ENCODE results near the gene GSTA5.

DNA sequence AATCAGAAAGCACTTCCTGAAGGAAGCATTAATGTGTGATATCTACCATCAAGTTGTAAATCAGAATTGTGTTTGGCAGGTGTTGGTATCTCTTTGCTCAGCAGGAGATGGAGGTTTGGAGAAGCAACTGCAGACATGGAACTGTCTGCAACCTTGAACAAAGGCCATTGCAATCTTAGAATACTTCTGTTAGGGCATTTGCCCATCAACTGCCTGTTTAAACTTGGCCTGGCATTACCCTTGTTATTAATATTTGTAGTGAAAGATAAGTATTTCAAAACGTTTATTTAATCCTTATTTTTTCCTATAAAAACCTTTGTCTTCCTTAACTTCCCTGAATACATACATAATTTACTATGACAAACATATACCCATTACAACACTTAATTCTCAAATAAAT is 14.1 kb downstream of the GSTA5 start:
- TF ChIP-seq POLR2A (IDR thresholded peaks at IDR 0.05) = no peak
- TF ChIP-seq, protein P1, sequence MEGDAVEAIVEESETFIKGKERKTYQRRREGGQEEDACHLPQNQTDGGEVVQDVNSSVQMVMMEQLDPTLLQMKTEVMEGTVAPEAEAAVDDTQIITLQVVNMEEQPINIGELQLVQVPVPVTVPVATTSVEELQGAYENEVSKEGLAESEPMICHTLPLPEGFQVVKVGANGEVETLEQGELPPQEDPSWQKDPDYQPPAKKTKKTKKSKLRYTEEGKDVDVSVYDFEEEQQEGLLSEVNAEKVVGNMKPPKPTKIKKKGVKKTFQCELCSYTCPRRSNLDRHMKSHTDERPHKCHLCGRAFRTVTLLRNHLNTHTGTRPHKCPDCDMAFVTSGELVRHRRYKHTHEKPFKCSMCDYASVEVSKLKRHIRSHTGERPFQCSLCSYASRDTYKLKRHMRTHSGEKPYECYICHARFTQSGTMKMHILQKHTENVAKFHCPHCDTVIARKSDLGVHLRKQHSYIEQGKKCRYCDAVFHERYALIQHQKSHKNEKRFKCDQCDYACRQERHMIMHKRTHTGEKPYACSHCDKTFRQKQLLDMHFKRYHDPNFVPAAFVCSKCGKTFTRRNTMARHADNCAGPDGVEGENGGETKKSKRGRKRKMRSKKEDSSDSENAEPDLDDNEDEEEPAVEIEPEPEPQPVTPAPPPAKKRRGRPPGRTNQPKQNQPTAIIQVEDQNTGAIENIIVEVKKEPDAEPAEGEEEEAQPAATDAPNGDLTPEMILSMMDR (IDR thresholded peaks at IDR 0.05) = no peak

All from body of pancreas (tissue), 4 donors.